ENCODE results near the gene DCUN1D1.

DCUN1D1 gene

GRCh38 chr3:182910936-182911781 lies 69.2 kb downstream of the DCUN1D1 start:
- H3K27me3 ChIP-seq (ENCODE audit: insufficient read depth, low read depth, severe bottlenecking), result no peaks in the 10 kb centered on the region
- no peak for TF ChIP-seq CTCF (IDR thresholded peaks at IDR 0.05; ENCODE audit: low read depth, low read length)
- DNase-seq, result no peak
- no peaks in the 10 kb centered on the region for H3K9me3 ChIP-seq (ENCODE audit: severe bottlenecking)
- H3K4me3 ChIP-seq (ENCODE audit: low read depth, low read length), result no peak overlapping the region
- H3K36me3 ChIP-seq, result peaks cover 3% of the 10 kb centered on the region; the same call in 1 of the 2 replicates
- no peak overlapping the region for H3K27ac ChIP-seq

GRCh38 chr3:182909318-182910040 lies 70.9 kb downstream of the DCUN1D1 start:
- TF ChIP-seq CTCF (IDR thresholded peaks at IDR 0.05; ENCODE audit: low read depth, low read length), result 0 out of 2 replicates have a peak, but pooled peaks have one; percentile 43
- no peaks in the 10 kb centered on the region for H3K27me3 ChIP-seq (ENCODE audit: insufficient read depth, low read depth, severe bottlenecking)
- no peak for DNase-seq
- H3K36me3 ChIP-seq, result peaks cover 3% of the 10 kb centered on the region; the same call in 1 of the 2 replicates
- no peaks in the 10 kb centered on the region for H3K9me3 ChIP-seq (ENCODE audit: severe bottlenecking)
- H3K4me3 ChIP-seq (ENCODE audit: low read depth, low read length), result no peak overlapping the region
- H3K27ac ChIP-seq, result no peak overlapping the region

GRCh38 chr3:182908471-182908870 lies 71.9 kb downstream of the DCUN1D1 start:
- no peak overlapping the region for H3K27ac ChIP-seq
- H3K36me3 ChIP-seq, result no peaks in the 10 kb centered on the region
- no peaks in the 10 kb centered on the region for H3K27me3 ChIP-seq (ENCODE audit: insufficient read depth, low read depth, severe bottlenecking)
- no peak for TF ChIP-seq CTCF (IDR thresholded peaks at IDR 0.05; ENCODE audit: low read depth, low read length)
- no peak for DNase-seq
- H3K9me3 ChIP-seq (ENCODE audit: severe bottlenecking), result no peaks in the 10 kb centered on the region
- no peak overlapping the region for H3K4me3 ChIP-seq (ENCODE audit: low read depth, low read length)

- DNase-seq, result no peak
- H3K36me3 ChIP-seq, result no peaks in the 10 kb centered on the region
These were observed 74.3 kb downstream of the DCUN1D1 start for GRCh38 chr3:182906036-182906435.

GRCh38 chr3:182905623-182906022 lies 74.7 kb downstream of the DCUN1D1 start:
- Histone ChIP-seq H3K27ac (no peak overlapping the region), H3K4me3 (ENCODE audit: low read depth, low read length) (no peak overlapping the region), H3K9me3 (ENCODE audit: severe bottlenecking) (no peaks in the 10 kb centered on the region), H3K36me3 (no peaks in the 10 kb centered on the region), H3K27me3 (ENCODE audit: insufficient read depth, low read depth, severe bottlenecking) (no peaks in the 10 kb centered on the region)
- no peak for TF ChIP-seq CTCF (IDR thresholded peaks at IDR 0.05; ENCODE audit: low read depth, low read length)
- DNase-seq, result no peak

More at GRCh38 chr3:182906036-182906435, 74.3 kb downstream of the DCUN1D1 start:
- H3K4me3 ChIP-seq (ENCODE audit: low read depth, low read length), result no peak overlapping the region
- H3K27me3 ChIP-seq (ENCODE audit: insufficient read depth, low read depth, severe bottlenecking), result no peaks in the 10 kb centered on the region
- no peaks in the 10 kb centered on the region for H3K9me3 ChIP-seq (ENCODE audit: severe bottlenecking)
- TF ChIP-seq CTCF (IDR thresholded peaks at IDR 0.05; ENCODE audit: low read depth, low read length), result no peak
- no peak overlapping the region for H3K27ac ChIP-seq

Data from WERI-Rb-1 (cell line).